Measurements from ENCODE around the gene KLHDC7B. TPM values are rescaled to one million over a fixed set of nuclear protein-coding genes. Genes with fewer than 3 reads are reported as not detected.
A peak's percentile ranks its signal among the peaks of the same experiment; 100 is the strongest.

The KLHDC7B gene
- total RNA-seq, 2 experiments from 2014 or later: 2.3 TPM

GRCh38 chr22:50525104-50525857, 20.4 kb upstream of the KLHDC7B start, which contains the start of gene SCO2:
Gene SCO2 (minus strand): TSS chr22:50525598. CDS start chr22:50524411, 1,187 bp downstream.
- H3K27me3 ChIP-seq (ENCODE audit: control insufficient read depth in 1 of 2, insufficient read depth in 2 of 2, low read length in 2 of 2): no peaks in the 10 kb centered on the region
- no peaks in the 10 kb centered on the region for H3K9me3 Mint-ChIP-seq
- no peaks in the 10 kb centered on the region for H3K27me3 Mint-ChIP-seq
- peak within 1 kb of the TSS; percentile 89 for H3K27ac Mint-ChIP-seq
- CTCF ChIA-PET: interaction anchor here (0.6 to 5.2 kb wide), 49 partner anchors 8 to 282 kb away, joined by 3 to 70 read pairs (median 5); partner anchors contain the start of genes ADM2, ARSA, CHKB and HDAC10
- no peak for TF ChIP-seq CTCF (IDR thresholded peaks at IDR 0.05)
- peak within 1 kb of the TSS; percentile 70 for H3K4me3 ChIP-seq (ENCODE audit: low read length)
- peaks cover 53% of the 10 kb centered on the region for H3K4me1 ChIP-seq (ENCODE audit: insufficient read depth, low read length)
- ATAC-seq (ENCODE audit: poor library complexity) (peak; percentile 72), DNase-seq (peak; percentile 95 to 99 (median 98))
- H3K4me3 Mint-ChIP-seq: peak within 1 kb of the TSS; percentile 91
- peaks cover 28% of the 10 kb centered on the region for H3K4me1 Mint-ChIP-seq (ENCODE audit: low read depth)
- H3K36me3 Mint-ChIP-seq (ENCODE audit: low read depth): peaks cover 35% of the 10 kb centered on the region
- peak within 1 kb of the TSS; percentile 81 to 88 for H3K27ac ChIP-seq (ENCODE audit: low read depth in 1 of 2, low read length in 2 of 2)
- intact Hi-C loops (cut with DNase I, micrococcal nuclease): loop anchor here (1.0 to 5.0 kb wide), 7 partner anchors 16 to 97 kb away; partner anchors contain the start of genes NCAPH2 (in 2 of the 2), CHKB (in 1 of the 2) and SYCE3 (in 1 of the 2)
- peaks cover 34% of the 10 kb centered on the region for H3K36me3 ChIP-seq (ENCODE audit: insufficient read depth, low read length)
- POLR2A ChIA-PET: interaction anchor here (0.5 to 6.7 kb wide), 38 partner anchors 8 to 335 kb away, joined by 3 to 258 read pairs (median 6); partner anchors contain the start of genes ARSA, CHKB, CPT1B and HDAC10
- no peaks in the 10 kb centered on the region for H3K9me3 ChIP-seq (ENCODE audit: control insufficient read depth in 1 of 2, insufficient read depth in 1 of 2, low read length in 2 of 2)

- ChIA-PET POLR2A (interaction anchor here (0.5 to 6.7 kb wide), 39 partner anchors 9 to 335 kb away, joined by 3 to 258 read pairs (median 6); partner anchors contain the start of genes ADM2, ARSA, CHKB and CPT1B), CTCF (interaction anchor here (0.6 to 5.2 kb wide), 49 partner anchors 9 to 283 kb away, joined by 3 to 70 read pairs (median 5); partner anchors contain the start of genes ADM2, ARSA, CHKB and HDAC10)
- ATAC-seq (ENCODE audit: poor library complexity) (no peak), DNase-seq (no peak)
- H3K27ac ChIP-seq (ENCODE audit: low read depth in 1 of 2, low read length in 2 of 2): peak overlapping the region in 1 of 2 donors; percentile 88
- Mint-ChIP-seq H3K27me3 (no peaks in the 10 kb centered on the region), H3K4me3 (peak overlapping the region; percentile 87), H3K27ac (peak overlapping the region; percentile 89), H3K9me3 (no peaks in the 10 kb centered on the region), H3K4me1 (ENCODE audit: low read depth) (peaks cover 28% of the 10 kb centered on the region), H3K36me3 (ENCODE audit: low read depth) (peaks cover 31% of the 10 kb centered on the region)
- no peaks in the 10 kb centered on the region for H3K9me3 ChIP-seq (ENCODE audit: control insufficient read depth in 1 of 2, insufficient read depth in 1 of 2, low read length in 2 of 2)
- H3K36me3 ChIP-seq (ENCODE audit: insufficient read depth, low read length): peaks cover 34% of the 10 kb centered on the region
- peaks cover 58% of the 10 kb centered on the region for H3K4me1 ChIP-seq (ENCODE audit: insufficient read depth, low read length)
- peak overlapping the region; percentile 70 for H3K4me3 ChIP-seq (ENCODE audit: low read length)
- no peak for TF ChIP-seq CTCF (IDR thresholded peaks at IDR 0.05)
- H3K27me3 ChIP-seq (ENCODE audit: control insufficient read depth in 1 of 2, insufficient read depth in 2 of 2, low read length in 2 of 2): no peaks in the 10 kb centered on the region
- intact Hi-C loops (cut with DNase I, micrococcal nuclease): loop anchor here (1.0 to 5.0 kb wide), 8 partner anchors 17 to 97 kb away; partner anchors contain the start of genes NCAPH2 (in 2 of the 2), CHKB (in 1 of the 2) and SYCE3 (in 1 of the 2)
Measured at GRCh38 chr22:50525858-50526107, 19.9 kb upstream of the KLHDC7B start.

- Histone ChIP-seq H3K9me3 (ENCODE audit: control insufficient read depth in 1 of 2, insufficient read depth in 1 of 2, low read length in 2 of 2) (no peaks in the 10 kb centered on the region), H3K27me3 (ENCODE audit: control insufficient read depth in 1 of 2, insufficient read depth in 2 of 2, low read length in 2 of 2) (no peaks in the 10 kb centered on the region), H3K4me1 (ENCODE audit: insufficient read depth, low read length) (peaks cover 63% of the 10 kb centered on the region), H3K36me3 (ENCODE audit: insufficient read depth, low read length) (peaks cover 29% of the 10 kb centered on the region), H3K27ac (ENCODE audit: low read depth in 1 of 2, low read length in 2 of 2) (peak overlapping the region; percentile 81 to 88), H3K4me3 (ENCODE audit: low read length) (peak overlapping the region; percentile 64)
- ChIA-PET POLR2A (interaction anchor here (0.7 to 6.7 kb wide), 35 partner anchors 9 to 336 kb away, joined by 3 to 258 read pairs (median 7); partner anchors contain the start of genes ADM2, ARSA, CHKB and CPT1B), CTCF (interaction anchor here (0.8 to 5.2 kb wide), 45 partner anchors 9 to 283 kb away, joined by 3 to 70 read pairs (median 5); partner anchors contain the start of genes ADM2, ARSA, CHKB and HDAC10)
- TF ChIP-seq CTCF (IDR thresholded peaks at IDR 0.05): peak; percentile 75
- Mint-ChIP-seq H3K4me3 (peak overlapping the region; percentile 83), H3K9me3 (no peaks in the 10 kb centered on the region), H3K27ac (peak overlapping the region; percentile 90), H3K4me1 (ENCODE audit: low read depth) (peaks cover 32% of the 10 kb centered on the region), H3K36me3 (ENCODE audit: low read depth) (peaks cover 26% of the 10 kb centered on the region), H3K27me3 (no peaks in the 10 kb centered on the region)
- intact Hi-C loops (cut with DNase I, micrococcal nuclease): loop anchor here (2.0 to 5.0 kb wide), 5 partner anchors 35 to 96 kb away; partner anchors contain the start of genes CHKB (in 1 of the 2) and SYCE3 (in 1 of the 2)
- ATAC-seq (ENCODE audit: poor library complexity) (peak; percentile 43), DNase-seq (peak; percentile 61 to 94 (median 80))
Measured at GRCh38 chr22:50526108-50526833, 19.4 kb upstream of the KLHDC7B start.
